Right lobe of liver (tissue), 6 donors: Measurements from ENCODE around the gene INPP4B. TPM values are rescaled to one million over a fixed set of nuclear protein-coding genes. Genes with fewer than 3 reads are reported as not detected.

Source experiments
- ATAC-seq, 4 donors: fragments of 200-7000 bp; cut with Tn5 transposase; one replicate each; pipeline ENCODE4 v1.9.1; 2020; ENCODE audit warnings: mild to moderate bottlenecking in 4 of 4, moderate library complexity in 4 of 4
- DNase-seq, 3 donors: peaks; one replicate each; pipeline ENCODE4 v3.0.0-alpha.2; 2020
- H3K27ac ChIP-seq, 3 donors: fragments of 200-600 bp; one replicate each; pipeline ENCODE4 v1.8.0; 2022
- H3K27me3 ChIP-seq, 2 donors: fragments of 200-600 bp; one replicate each; pipeline ENCODE4 v1.8.0; 2022
- H3K36me3 ChIP-seq, 4 donors: fragments of 200-600 bp; sonication (generic) in 1 of 4; one replicate each; pipeline versions ENCODE4 v1.5.1 to v1.8.0; 2017 to 2022; ENCODE audit warnings: control low read depth in 1 of 4
- H3K4me1 ChIP-seq, 4 donors: fragments of 200-600 bp; sonication (generic) in 1 of 4; one replicate each; pipeline versions ENCODE4 v1.5.1 to v1.8.0; 2017 to 2022; ENCODE audit warnings: control low read depth in 1 of 4
- H3K4me3 ChIP-seq, 3 donors: fragments of 200-600 bp; one replicate each; pipeline ENCODE4 v1.8.0; 2022
- H3K9me3 ChIP-seq, 4 donors: fragments of 200-600 bp; sonication (generic) in 1 of 4; one replicate each; pipeline versions ENCODE4 v1.5.1 to v1.8.0; 2017 to 2022; ENCODE audit warnings: control low read depth in 1 of 4
- POLR2A ChIP-seq: fragments of 450-650 bp; IDR thresholded peaks from one replicate; pipeline ENCODE4 v1.6.1; 2017; ENCODE audit warnings: antibody characterized with exemption, mild to moderate bottlenecking
- WGBS: methylation state at CpG from one replicate; pipeline ENCODE4 v1.1.6; 2018; ENCODE audit warnings: low coverage, low lambda C conversion rate; ENCODE audit not compliant: insufficient coverage; ENCODE audit errors: missing lambda C conversion rate; 5-methylcytosine and 5-hydroxymethylcytosine counted together
- intact Hi-C, 2 donors: fragments of 100-400 bp; cut with DNase I; formaldehyde crosslinking; loops; one replicate each; pipeline versions ENCODE4 v1.11.2 to v1.14.1; 2022
- long read RNA-seq: library from polyadenylated mRNA; unstranded; transcript quantifications from one replicate; pipeline ENCODE4 v2.0.0, GENCODE V29; 2019
- total RNA-seq, 6 experiments: library from RNA; depleted of rRNA in 2 of 6; stranded (reverse); fragments of >200 nt in 2 of 6; fragmentation: NEBNext Ultra II Directional in 3 of 6; extraction: Animal tissue kit (Norgen Biotek cat#: 25700) in 3 of 6; gene quantifications; one replicate each; pipeline versions ENCODE4 v1.1.0 to v1.2.4, GENCODE V29; 2016 to 2023
- TF ChIP-seq, protein P1 (sequence below), 4 donors: fragments of 200-600 bp in 3 of 4; fragments of 450-650 bp in 1 of 4; IDR thresholded peaks; one replicate each; pipeline versions ENCODE4 v1.5.1 to v1.8.0; 2016 to 2022; ENCODE audit warnings: antibody characterized with exemption in 4 of 4, mild to moderate bottlenecking in 2 of 4
- donor health status: DM: no; HTN: yes; CAD: no.
- donor health status: DM: no; HTN: no; CAD: no.
- donor health status: DM: no; HTN: no; CAD: no.
- donor health status: DM: no; HTN: yes; CAD: no.
- donor health status: DM: no; HTN: yes; CAD: no.

Gene INPP4B
- total RNA-seq: 1 to 10 TPM in 5 of 6 experiments, under 1 TPM in 1; 0.73 to 5.0 (median 1.6) TPM
- long read RNA-seq: 0 reads

DNA sequence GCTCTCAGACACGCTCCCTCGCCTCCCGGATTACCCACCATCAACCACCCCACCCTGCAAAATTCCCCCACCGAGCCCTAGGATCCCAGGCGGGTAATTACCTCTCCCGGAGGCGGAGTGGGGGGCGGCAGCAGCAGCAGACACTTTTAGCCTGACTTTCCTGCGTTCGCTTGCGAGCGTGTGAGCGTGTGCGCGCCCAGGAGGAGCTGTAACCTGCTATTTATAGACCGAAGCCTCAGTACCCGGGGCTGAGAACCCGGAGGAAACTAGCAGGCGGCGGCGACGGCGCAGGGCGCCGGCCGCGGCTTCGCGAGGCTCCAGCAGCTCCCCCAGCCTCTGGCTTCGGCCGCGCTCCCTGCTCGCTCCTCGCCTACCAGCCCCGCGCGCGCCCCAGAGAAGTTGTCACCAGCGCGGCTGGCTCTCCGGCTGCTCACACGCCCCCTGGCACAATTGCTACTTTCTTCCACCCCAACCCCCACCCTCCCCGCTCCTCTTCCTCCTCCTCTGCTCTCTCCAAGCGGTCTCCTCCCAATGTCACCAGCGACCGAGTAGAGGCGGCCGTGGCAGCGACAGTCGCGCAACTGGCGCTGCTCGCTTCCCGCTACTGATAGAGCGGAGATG lies at the start of gene INPP4B:
INPP4B (minus strand) TSS at position 194 of the 621 bp plus-strand sequence.
- DNase-seq (peak in 1 of 3 donors; percentile 23), ATAC-seq (peak; percentile 53 to 59 (median 54))
- Histone ChIP-seq H3K4me1 (peaks cover 0 to 18% (median 3%) of the 10 kb centered on the region in 4 donors), H3K27me3 (peaks cover 0 to 8% of the 10 kb centered on the region in 2 donors), H3K9me3 (no peaks in the 10 kb centered on the region), H3K4me3 (peak within 1 kb of the TSS; percentile 32 to 46 (median 43)), H3K36me3 (no peaks in the 10 kb centered on the region), H3K27ac (peak within 1 kb of the TSS in 1 of 3 donors; percentile 6)
- WGBS: 1% methylated on average over 31 of the region's 55 CpGs
- TF ChIP-seq, protein P1, sequence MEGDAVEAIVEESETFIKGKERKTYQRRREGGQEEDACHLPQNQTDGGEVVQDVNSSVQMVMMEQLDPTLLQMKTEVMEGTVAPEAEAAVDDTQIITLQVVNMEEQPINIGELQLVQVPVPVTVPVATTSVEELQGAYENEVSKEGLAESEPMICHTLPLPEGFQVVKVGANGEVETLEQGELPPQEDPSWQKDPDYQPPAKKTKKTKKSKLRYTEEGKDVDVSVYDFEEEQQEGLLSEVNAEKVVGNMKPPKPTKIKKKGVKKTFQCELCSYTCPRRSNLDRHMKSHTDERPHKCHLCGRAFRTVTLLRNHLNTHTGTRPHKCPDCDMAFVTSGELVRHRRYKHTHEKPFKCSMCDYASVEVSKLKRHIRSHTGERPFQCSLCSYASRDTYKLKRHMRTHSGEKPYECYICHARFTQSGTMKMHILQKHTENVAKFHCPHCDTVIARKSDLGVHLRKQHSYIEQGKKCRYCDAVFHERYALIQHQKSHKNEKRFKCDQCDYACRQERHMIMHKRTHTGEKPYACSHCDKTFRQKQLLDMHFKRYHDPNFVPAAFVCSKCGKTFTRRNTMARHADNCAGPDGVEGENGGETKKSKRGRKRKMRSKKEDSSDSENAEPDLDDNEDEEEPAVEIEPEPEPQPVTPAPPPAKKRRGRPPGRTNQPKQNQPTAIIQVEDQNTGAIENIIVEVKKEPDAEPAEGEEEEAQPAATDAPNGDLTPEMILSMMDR (IDR thresholded peaks at IDR 0.05): no peak
- intact Hi-C loops: loop anchor here in 1 of 2 donors (10.0 kb wide), 1 partner anchor 721 kb away; no protein-coding TSS in a partner anchor

DNA sequence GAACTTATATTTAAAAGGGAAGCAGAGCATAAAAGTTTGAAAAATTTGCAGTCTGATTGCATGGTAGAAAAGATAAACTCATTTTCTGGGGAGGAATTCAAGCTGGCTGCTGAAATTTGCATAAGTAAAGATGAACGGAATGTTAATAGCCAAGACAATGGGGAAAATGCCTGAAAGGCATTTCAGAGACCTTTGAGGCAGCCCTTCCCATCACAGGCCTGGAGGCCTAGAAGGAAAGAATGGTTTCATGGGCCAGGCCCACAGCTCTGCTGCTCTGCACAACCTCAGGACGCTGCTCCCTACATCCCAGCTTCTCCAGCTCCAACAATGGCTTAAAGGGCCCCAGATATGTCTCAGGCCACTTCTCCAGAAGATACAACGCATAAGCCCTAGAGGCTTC lies 46.9 kb upstream of the INPP4B start:
- intact Hi-C loops: no loop called here
- Histone ChIP-seq H3K27ac (no peak overlapping the region), H3K4me1 (no peaks in the 10 kb centered on the region), H3K4me3 (no peak overlapping the region), H3K27me3 (no peaks in the 10 kb centered on the region), H3K9me3 (no peaks in the 10 kb centered on the region), H3K36me3 (no peaks in the 10 kb centered on the region)
- TF ChIP-seq, protein P1 (IDR thresholded peaks at IDR 0.05): no peak
- no peak for TF ChIP-seq POLR2A
- ATAC-seq: no peak
- DNase-seq: no peak
- WGBS: 41% methylated on average over 3 of the region's 3 CpGs

DNA sequence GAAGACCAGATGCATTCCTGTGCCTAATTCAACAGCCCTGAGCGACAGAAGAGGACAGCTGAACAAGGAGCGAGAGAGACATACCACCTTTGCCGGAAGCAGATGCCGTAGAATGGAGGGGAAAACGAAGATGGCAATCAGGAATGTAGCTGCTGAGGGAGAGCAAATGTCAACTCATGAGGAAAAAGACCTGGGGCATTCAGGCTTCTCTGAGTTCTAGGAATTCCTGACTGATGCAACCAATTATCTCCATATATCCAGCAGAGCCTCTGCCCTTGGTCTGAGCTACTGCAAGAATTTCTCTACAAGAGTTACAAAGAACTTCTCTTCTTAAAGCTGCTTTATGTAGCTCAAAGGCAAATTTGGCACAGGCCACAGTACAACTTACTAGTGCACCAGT lies 40.5 kb upstream of the INPP4B start:
- H3K27me3 ChIP-seq: no peaks in the 10 kb centered on the region
- intact Hi-C loops: no loop called here
- H3K9me3 ChIP-seq: no peaks in the 10 kb centered on the region
- no peaks in the 10 kb centered on the region for H3K4me1 ChIP-seq
- no peaks in the 10 kb centered on the region for H3K36me3 ChIP-seq
- no peak overlapping the region for H3K4me3 ChIP-seq
- 64% methylated on average over 5 of the region's 5 CpGs for WGBS
- TF ChIP-seq, protein P1 (IDR thresholded peaks at IDR 0.05): no peak
- no peak for TF ChIP-seq POLR2A
- no peak for DNase-seq
- H3K27ac ChIP-seq: no peak overlapping the region
- ATAC-seq: no peak

DNA sequence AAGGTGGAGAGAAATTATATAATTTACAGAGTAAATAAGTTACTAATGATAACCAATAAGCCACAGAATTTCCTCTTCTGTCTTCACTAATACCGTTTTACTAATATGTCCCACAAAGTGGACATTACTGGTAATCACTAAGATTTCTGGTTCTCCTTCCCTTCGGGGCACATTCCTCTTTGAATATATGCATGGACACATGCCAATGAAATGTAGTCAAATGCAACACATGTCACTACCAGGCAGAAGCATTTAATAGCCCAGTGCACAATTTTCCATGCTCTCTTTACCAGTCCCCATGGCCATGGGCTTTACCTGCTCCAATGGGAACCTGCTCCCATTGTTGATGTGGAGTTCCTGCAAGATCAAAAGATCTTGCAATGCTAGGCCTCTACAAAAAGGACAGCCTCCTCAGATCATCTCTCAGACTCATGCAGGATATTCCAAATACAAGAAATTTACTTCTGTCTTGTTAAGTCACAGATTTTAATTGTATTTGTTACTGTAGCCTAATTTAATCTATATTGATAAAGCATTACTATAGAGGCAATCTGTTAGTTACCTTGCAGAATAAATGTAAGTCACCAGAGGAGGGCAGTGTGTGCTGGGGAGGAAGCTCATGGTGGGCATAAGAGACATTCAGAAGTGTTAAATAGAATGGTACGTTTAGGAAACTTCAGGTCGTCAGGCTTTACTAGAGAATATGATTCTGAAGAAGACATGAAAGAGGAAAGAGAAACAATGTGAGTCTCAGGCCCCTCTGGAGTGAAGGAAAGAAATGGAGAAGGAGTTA lies 37.1 kb upstream of the INPP4B start:
- Histone ChIP-seq H3K9me3 (no peaks in the 10 kb centered on the region), H3K27ac (no peak overlapping the region), H3K4me3 (no peak overlapping the region), H3K36me3 (no peaks in the 10 kb centered on the region), H3K4me1 (no peaks in the 10 kb centered on the region), H3K27me3 (no peaks in the 10 kb centered on the region)
- no peak for DNase-seq
- TF ChIP-seq, protein P1 (IDR thresholded peaks at IDR 0.05): peak in 2 of 4 donors; percentile 12 to 17
- TF ChIP-seq POLR2A: no peak
- intact Hi-C loops: no loop called here
- WGBS: 40% methylated on average over 4 of the region's 4 CpGs
- no peak for ATAC-seq
